KMS-11 (cell line): ENCODE data around the gene FEM1B.
A peak's percentile ranks its signal among the peaks of the same experiment; 100 is the strongest.

Experiments used
- H2AFZ ChIP-seq: fragments of 200-600 bp; sonication (generic); 2 replicates; pipeline ENCODE4 v1.6.1; 2016; ENCODE audit warnings: antibody characterized with exemption, mixed run types, low read depth
- H3K27ac ChIP-seq: fragments of 200-600 bp; sonication (generic); 2 replicates; pipeline ENCODE4 v1.6.1; 2016; ENCODE audit warnings: mild to moderate bottlenecking, mixed run types
- H3K27me3 ChIP-seq: fragments of 200-600 bp; sonication (generic); 2 replicates; pipeline ENCODE4 v1.6.1; 2017; ENCODE audit warnings: mild to moderate bottlenecking, low read depth, mixed run types, moderate library complexity; ENCODE audit not compliant: insufficient read depth
- H3K36me3 ChIP-seq: fragments of 200-600 bp; sonication (generic); 2 replicates; pipeline ENCODE4 v1.6.1; 2017; ENCODE audit warnings: mild to moderate bottlenecking, mixed run types; ENCODE audit not compliant: insufficient read depth
- H3K4me1 ChIP-seq: fragments of 200-600 bp; sonication (generic); 2 replicates; pipeline ENCODE4 v1.6.1; 2016; ENCODE audit warnings: mild to moderate bottlenecking, low read depth, mixed run types; ENCODE audit not compliant: poor library complexity, severe bottlenecking
- H3K4me2 ChIP-seq: fragments of 200-600 bp; sonication (generic); 2 replicates; pipeline ENCODE4 v1.7.0; 2016; ENCODE audit warnings: mild to moderate bottlenecking, mixed run types
- H3K4me3 ChIP-seq: fragments of 200-600 bp; sonication (generic); IDR thresholded peaks from 2 replicates; pipeline ENCODE4 v1.6.1; 2017; ENCODE audit warnings: low read depth, low read length, mixed read lengths; ENCODE audit not compliant: insufficient read depth
- H3K79me2 ChIP-seq: fragments of 200-600 bp; sonication (generic); 2 replicates; pipeline ENCODE4 v1.6.1; 2016; ENCODE audit warnings: low read depth, mixed run types; ENCODE audit not compliant: insufficient read depth
- H3K9ac ChIP-seq: fragments of 200-600 bp; sonication (generic); 2 replicates; pipeline ENCODE4 v1.6.1; 2016; ENCODE audit warnings: mild to moderate bottlenecking, mixed run types
- H4K20me1 ChIP-seq: fragments of 200-600 bp; sonication (generic); 2 replicates; pipeline ENCODE4 v1.6.1; 2016; ENCODE audit warnings: mild to moderate bottlenecking, mixed run types; ENCODE audit not compliant: insufficient read depth
- TF ChIP-seq, protein P1 (sequence below): fragments of 200-600 bp; sonication (generic); conservative IDR thresholded peaks from 2 replicates; pipeline ENCODE4 v1.6.1; 2017; ENCODE audit warnings: low read depth, mild to moderate bottlenecking, antibody characterized with exemption, low read length, moderate library complexity, mixed read lengths

FEM1B gene

DNA sequence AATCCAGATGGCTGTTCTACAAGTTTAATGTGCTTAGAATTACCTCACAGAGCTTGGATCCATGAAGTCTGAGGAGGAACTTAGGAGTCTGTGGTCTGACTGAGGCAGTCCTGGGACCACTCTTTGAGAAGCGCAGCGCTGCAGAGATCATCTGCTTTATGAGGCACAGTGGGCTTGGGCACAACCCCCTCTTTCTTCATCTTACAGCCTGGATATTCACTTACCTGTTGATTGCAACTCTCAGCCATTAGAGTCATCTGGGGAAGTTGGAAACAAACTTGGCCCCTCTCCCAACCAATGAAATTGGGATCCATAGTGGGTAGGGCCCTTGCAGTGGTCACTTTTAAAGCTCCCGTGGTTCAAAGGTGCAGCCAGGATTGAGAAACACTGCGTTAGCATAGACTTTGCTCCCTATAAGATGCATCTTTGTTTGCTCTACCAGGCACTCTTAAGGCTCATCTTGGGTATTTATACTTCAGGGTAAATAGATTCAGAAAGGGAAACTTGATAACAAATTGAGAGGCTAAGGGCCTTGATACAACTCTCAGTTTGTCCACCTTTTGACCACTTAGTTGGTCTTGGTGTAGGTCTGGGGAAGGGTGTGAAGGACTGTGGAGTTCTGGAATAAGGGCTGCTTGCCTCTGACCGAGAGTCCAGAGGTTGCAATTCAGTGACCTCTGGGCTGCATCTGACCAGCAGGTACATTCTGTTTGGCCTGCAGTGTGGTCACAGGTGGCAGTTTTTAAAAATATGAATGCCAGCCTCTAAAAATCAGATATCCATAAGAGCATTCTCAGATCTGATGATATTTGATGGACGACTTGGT, 22.8 kb downstream of the FEM1B start:
- H4K20me1 ChIP-seq, result no peaks in the 10 kb centered on the region
- TF ChIP-seq, protein P1, sequence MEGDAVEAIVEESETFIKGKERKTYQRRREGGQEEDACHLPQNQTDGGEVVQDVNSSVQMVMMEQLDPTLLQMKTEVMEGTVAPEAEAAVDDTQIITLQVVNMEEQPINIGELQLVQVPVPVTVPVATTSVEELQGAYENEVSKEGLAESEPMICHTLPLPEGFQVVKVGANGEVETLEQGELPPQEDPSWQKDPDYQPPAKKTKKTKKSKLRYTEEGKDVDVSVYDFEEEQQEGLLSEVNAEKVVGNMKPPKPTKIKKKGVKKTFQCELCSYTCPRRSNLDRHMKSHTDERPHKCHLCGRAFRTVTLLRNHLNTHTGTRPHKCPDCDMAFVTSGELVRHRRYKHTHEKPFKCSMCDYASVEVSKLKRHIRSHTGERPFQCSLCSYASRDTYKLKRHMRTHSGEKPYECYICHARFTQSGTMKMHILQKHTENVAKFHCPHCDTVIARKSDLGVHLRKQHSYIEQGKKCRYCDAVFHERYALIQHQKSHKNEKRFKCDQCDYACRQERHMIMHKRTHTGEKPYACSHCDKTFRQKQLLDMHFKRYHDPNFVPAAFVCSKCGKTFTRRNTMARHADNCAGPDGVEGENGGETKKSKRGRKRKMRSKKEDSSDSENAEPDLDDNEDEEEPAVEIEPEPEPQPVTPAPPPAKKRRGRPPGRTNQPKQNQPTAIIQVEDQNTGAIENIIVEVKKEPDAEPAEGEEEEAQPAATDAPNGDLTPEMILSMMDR, result no peak
- H3K4me1 ChIP-seq, result peaks cover 68% of the 10 kb centered on the region
- no peaks in the 10 kb centered on the region for H3K27me3 ChIP-seq
- peak overlapping the region; percentile 38; the same call in 1 of the 2 replicates for H2AFZ ChIP-seq
- no peak overlapping the region for H3K4me3 ChIP-seq
- no peaks in the 10 kb centered on the region for H3K36me3 ChIP-seq
- peak overlapping the region; percentile 87 for H3K4me2 ChIP-seq
- peaks cover 20% of the 10 kb centered on the region; the same call in 1 of the 2 replicates for H3K79me2 ChIP-seq
- H3K9ac ChIP-seq, result peak overlapping the region; percentile 70; the same call in 1 of the 2 replicates
- H3K27ac ChIP-seq, result peak overlapping the region; percentile 98

GRCh38 chr15:68301301-68301700, 23.8 kb downstream of the FEM1B start:
- TF ChIP-seq, protein P1, result no peak
- H3K4me2 ChIP-seq, result no peak overlapping the region
- no peaks in the 10 kb centered on the region for H4K20me1 ChIP-seq
- H3K79me2 ChIP-seq, result peaks cover 15% of the 10 kb centered on the region; the same call in 1 of the 2 replicates
- H3K9ac ChIP-seq, result no peak overlapping the region
- H3K4me3 ChIP-seq, result no peak overlapping the region
- H3K27ac ChIP-seq, result peak overlapping the region; percentile 98; the same call in 1 of the 2 replicates
- H2AFZ ChIP-seq, result no peak overlapping the region
- no peaks in the 10 kb centered on the region for H3K27me3 ChIP-seq
- H3K4me1 ChIP-seq, result peaks cover 58% of the 10 kb centered on the region
- no peaks in the 10 kb centered on the region for H3K36me3 ChIP-seq

GRCh38 chr15:68302729-68303128, 25.2 kb downstream of the FEM1B start:
- no peak overlapping the region for H3K9ac ChIP-seq
- H3K4me3 ChIP-seq, result no peak overlapping the region
- H3K36me3 ChIP-seq, result no peaks in the 10 kb centered on the region
- H3K79me2 ChIP-seq, result peaks cover 1% of the 10 kb centered on the region; the same call in 1 of the 2 replicates
- H3K4me1 ChIP-seq, result peaks cover 44% of the 10 kb centered on the region
- H2AFZ ChIP-seq, result no peak overlapping the region
- no peaks in the 10 kb centered on the region for H3K27me3 ChIP-seq
- H3K27ac ChIP-seq, result no peak overlapping the region
- TF ChIP-seq, protein P1, result no peak
- no peaks in the 10 kb centered on the region for H4K20me1 ChIP-seq
- H3K4me2 ChIP-seq, result no peak overlapping the region

- Histone ChIP-seq H4K20me1 (no peaks in the 10 kb centered on the region), H3K9ac (no peak overlapping the region), H3K79me2 (no peaks in the 10 kb centered on the region), H3K4me3 (no peak overlapping the region), H2AFZ (no peak overlapping the region), H3K27me3 (no peaks in the 10 kb centered on the region), H3K27ac (no peak overlapping the region), H3K4me2 (no peak overlapping the region), H3K4me1 (peaks cover 40% of the 10 kb centered on the region), H3K36me3 (no peaks in the 10 kb centered on the region)
- TF ChIP-seq, protein P1, result no peak
These were observed 25.6 kb downstream of the FEM1B start for GRCh38 chr15:68303134-68303533.
